ENCODE measurements around the gene RFC3. TPM values are rescaled to one million over a fixed set of nuclear protein-coding genes. Genes with fewer than 3 reads are reported as not detected.

RFC3 gene, protein sequence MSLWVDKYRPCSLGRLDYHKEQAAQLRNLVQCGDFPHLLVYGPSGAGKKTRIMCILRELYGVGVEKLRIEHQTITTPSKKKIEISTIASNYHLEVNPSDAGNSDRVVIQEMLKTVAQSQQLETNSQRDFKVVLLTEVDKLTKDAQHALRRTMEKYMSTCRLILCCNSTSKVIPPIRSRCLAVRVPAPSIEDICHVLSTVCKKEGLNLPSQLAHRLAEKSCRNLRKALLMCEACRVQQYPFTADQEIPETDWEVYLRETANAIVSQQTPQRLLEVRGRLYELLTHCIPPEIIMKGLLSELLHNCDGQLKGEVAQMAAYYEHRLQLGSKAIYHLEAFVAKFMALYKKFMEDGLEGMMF
- total RNA-seq, result 3.6 and 20.4 TPM in 2 replicates

DNA sequence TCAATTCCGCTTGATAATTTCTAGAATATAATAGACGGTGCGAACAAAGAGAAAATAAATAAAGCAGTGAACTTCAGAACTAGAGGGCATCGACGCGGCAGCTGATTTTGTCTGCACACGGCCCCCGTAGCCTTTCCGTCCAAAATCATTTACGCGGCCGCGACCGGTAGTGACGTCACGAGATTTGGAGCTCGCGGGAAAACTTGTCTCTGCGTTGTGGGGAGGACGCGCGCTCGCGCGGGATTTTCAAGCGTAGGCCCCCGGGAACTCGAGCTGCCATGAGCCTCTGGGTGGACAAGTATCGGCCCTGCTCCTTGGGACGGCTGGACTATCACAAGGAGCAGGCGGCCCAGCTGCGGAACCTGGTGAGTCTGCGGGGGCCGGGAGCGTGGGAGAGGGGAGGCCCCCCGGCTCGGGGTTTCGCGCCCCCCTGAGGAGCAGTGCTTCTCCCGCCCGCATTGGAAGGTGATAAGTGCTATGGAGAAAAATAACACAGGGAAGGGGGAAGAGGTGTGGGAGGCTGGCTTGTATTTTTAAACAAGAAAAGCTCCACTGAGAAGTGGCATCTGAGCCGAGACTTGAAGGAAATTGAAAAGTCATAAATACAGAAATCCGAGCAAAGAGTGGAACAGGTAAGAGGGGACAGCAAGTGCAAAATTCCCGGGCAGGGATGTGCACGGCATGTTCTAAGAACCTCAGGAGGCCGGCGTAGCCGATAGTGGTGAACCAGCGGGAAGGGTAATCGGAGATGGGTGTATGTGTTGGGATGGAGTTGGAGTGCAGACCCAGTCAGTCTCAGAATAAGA is at the start of gene RFC3:
Gene RFC3, plus strand, starts transcription at position 249 of the 806 bp plus-strand sequence. Its CDS starts 30 bp downstream, at position 279.

Data from smooth muscle cell of trachea (primary cell).